Erythroblast (primary cell): ENCODE results near the gene OR52E4.

Experiments
- GATA1 ChIP-seq: IDR thresholded peaks from 2 replicates; pipeline ENCODE4 v1.6.1; 2011; ENCODE audit warnings: low read depth, mild to moderate bottlenecking, control low read depth, low read length, moderate library complexity
- POLR2A ChIP-seq: IDR thresholded peaks from 2 replicates; pipeline ENCODE4 v1.6.1; 2011; ENCODE audit warnings: mild to moderate bottlenecking, low read length

GRCh38 chr11:5928271-5928670, 47.8 kb downstream of the OR52E4 start:
- TF ChIP-seq POLR2A: no peak
- TF ChIP-seq GATA1: no peak
